HG02588 (cell line): Measurements from ENCODE around the gene STAU1.
"Not testable (repeated sequence)": the region's sequence is repeated elsewhere in the genome, so short reads cannot be mapped to it uniquely, and the experiment has no call there.

ENCODE experiments used
- ATAC-seq: cut with Tn5 transposase; IDR thresholded peaks from one replicate; pipeline ENCODE4 v1.9.1; 2021; ENCODE audit warnings: mild to moderate bottlenecking, moderate library complexity; ENCODE audit not compliant: unreplicated experiment

The STAU1 gene

GRCh38 chr20:49123982-49124381 is 64.2 kb downstream of the STAU1 start:
- no peak for ATAC-seq

GRCh38 chr20:49122920-49123319 is 65.2 kb downstream of the STAU1 start:
- ATAC-seq = no peak

GRCh38 chr20:49119988-49120387 is 68.1 kb downstream of the STAU1 start:
- no peak for ATAC-seq

GRCh38 chr20:49118307-49118706 is 69.8 kb downstream of the STAU1 start:
- no peak for ATAC-seq

GRCh38 chr20:49115564-49115963 is 72.6 kb downstream of the STAU1 start:
- no peak for ATAC-seq

GRCh38 chr20:49112596-49113274 is 75.4 kb downstream of the STAU1 start:
- ATAC-seq = no peak

GRCh38 chr20:49110767-49111694 is 77.1 kb downstream of the STAU1 start:
- ATAC-seq = no peak

- no peak for ATAC-seq
Observed at GRCh38 chr20:49106328-49106727, 81.8 kb downstream of the STAU1 start.

GRCh38 chr20:49104979-49105547 is 83.1 kb downstream of the STAU1 start:
- not testable (repeated sequence) for ATAC-seq

GRCh38 chr20:49104365-49104648 is 83.8 kb downstream of the STAU1 start:
- ATAC-seq = no peak

GRCh38 chr20:49103647-49104364 is 84.3 kb downstream of the STAU1 start:
- no peak for ATAC-seq

GRCh38 chr20:49103019-49103418 is 85.1 kb downstream of the STAU1 start:
- ATAC-seq = no peak

- ATAC-seq = no peak
Observed at GRCh38 chr20:49100972-49101371, 87.2 kb downstream of the STAU1 start.

- ATAC-seq = not testable (repeated sequence)
Observed at GRCh38 chr20:49100292-49100691, 87.8 kb downstream of the STAU1 start.

- ATAC-seq = no peak
Observed at GRCh38 chr20:49099011-49099410, 89.1 kb downstream of the STAU1 start.

GRCh38 chr20:49098136-49098535 is 90.0 kb downstream of the STAU1 start:
- ATAC-seq = no peak

GRCh38 chr20:49097159-49097558 is 91.0 kb downstream of the STAU1 start:
- no peak for ATAC-seq

GRCh38 chr20:49096203-49096730 is 91.9 kb downstream of the STAU1 start:
- no peak for ATAC-seq

- no peak for ATAC-seq
Observed at GRCh38 chr20:49091762-49092161, 96.4 kb downstream of the STAU1 start.

GRCh38 chr20:49091104-49091503 is 97.0 kb downstream of the STAU1 start:
- no peak for ATAC-seq

- ATAC-seq = not testable (repeated sequence)
Observed at GRCh38 chr20:49082295-49082694, 105.8 kb downstream of the STAU1 start.
